ENCODE measurements around the gene METAP2. TPM values are rescaled to one million over a fixed set of nuclear protein-coding genes. Genes with fewer than 3 reads are reported as not detected.

Gene METAP2
- total RNA-seq, 4 donors from 2014 or later: 50.3 to 124 (median 66.3) TPM

DNA sequence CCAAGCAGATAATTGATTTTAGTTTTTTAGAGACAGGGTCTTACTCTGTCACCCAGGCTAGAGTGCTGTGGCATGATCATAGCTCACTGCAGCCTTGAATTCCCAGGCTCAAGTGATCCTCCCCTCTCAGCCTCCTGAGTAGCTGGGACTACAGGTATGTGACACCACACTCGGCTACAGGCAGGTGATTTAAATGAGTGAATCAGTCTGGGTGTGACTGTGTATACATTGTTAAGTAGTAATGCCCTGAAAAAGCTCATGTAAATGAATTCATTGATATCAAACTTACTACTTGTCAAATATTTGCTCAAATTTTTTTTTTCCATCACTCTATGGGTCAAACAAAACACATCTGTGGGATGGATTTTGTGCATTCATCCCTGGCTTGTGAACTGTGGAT is 83.7 kb downstream of the METAP2 start:
- ATAC-seq (ENCODE audit: low FRiP score) (no peak), DNase-seq (ENCODE audit: low spot score) (no peak)
- TF ChIP-seq, protein P1, sequence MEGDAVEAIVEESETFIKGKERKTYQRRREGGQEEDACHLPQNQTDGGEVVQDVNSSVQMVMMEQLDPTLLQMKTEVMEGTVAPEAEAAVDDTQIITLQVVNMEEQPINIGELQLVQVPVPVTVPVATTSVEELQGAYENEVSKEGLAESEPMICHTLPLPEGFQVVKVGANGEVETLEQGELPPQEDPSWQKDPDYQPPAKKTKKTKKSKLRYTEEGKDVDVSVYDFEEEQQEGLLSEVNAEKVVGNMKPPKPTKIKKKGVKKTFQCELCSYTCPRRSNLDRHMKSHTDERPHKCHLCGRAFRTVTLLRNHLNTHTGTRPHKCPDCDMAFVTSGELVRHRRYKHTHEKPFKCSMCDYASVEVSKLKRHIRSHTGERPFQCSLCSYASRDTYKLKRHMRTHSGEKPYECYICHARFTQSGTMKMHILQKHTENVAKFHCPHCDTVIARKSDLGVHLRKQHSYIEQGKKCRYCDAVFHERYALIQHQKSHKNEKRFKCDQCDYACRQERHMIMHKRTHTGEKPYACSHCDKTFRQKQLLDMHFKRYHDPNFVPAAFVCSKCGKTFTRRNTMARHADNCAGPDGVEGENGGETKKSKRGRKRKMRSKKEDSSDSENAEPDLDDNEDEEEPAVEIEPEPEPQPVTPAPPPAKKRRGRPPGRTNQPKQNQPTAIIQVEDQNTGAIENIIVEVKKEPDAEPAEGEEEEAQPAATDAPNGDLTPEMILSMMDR (IDR thresholded peaks at IDR 0.05): no peak

Small RNA genes within 50 kb of the gene (small RNA-seq; reads per million reads assigned to genes)
- not detected for gene RNU6-735P

Other genes starting within 250 kb of the METAP2 start
- 1 to 10 TPM; 1.3 to 4.7 (median 4.0) TPM for gene USP44, start 77.3 kb downstream of the METAP2 start, total RNA-seq

Data from omental fat pad (tissue), 4 donors.